Right kidney (tissue), 1 donor: ENCODE measurements around the gene SRRM2.

ENCODE experiments used
- DNase-seq: peaks from one replicate; pipeline ENCODE4 v3.0.0-alpha.2; 2016

The SRRM2 gene

DNA sequence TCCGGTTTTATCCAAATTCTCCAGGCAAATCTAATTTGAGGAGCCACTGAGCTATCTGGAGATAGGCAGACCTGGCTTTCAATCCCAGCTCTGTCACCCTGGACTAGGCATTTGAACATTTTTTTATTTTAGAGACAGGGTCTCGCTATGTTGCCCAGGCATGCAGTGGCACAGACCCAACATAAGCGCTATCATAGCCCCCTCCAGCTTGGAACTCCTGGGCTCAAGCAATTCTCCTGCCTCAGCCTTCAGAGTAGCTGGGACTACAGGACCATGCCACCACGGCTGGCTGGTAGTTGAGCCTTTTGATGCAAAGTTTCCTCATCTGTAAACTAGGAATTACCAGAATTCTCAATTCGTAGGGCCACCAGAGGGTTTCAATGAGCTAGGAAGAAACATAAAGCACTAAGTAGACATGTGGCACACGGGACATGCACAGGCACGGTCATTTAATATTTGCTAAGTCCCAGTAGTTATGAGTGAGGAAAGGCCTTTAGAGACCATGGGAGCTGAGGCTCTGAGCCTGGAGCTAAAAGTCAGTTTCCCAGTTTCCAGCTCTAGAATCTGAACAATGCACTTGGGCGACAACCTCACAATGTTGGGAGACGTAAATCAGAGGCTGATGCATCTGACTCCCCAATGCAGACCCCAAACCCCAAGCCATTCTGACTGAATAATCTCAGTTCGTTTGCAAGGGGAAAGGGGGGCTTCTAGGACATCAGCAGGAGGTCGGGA is 23.5 kb downstream of the SRRM2 start:
- no peak for DNase-seq

DNA sequence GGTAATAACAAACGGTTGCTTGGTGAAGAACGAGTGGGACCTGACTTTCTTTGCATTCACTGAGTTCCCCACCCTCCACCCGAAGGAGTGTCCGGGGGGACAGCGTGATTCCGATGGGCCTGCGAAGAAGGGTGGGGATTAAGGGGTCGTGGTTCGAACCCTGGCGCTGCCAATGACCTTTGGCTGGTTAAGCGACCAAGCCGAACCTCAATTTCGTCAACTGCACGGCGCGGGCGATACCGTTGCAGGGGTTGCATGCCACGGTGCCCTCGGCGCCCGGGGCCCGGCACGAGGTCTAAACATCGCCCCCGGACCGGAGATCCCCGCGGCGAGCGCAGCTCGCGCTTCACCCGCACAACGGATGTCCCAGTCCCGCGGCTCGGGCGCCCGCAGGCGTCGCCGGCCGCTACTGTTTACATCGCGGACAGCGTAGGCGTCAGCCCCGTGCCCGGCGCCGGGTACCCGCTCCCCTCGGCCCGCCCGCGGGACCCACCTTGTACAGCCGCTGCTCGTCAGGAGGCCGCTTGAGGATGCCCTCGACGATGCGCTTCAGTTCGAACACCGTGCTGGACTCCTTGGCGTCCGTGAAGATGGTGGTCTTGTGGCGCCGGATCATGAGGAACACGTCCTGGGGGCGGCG is 24.2 kb downstream of the SRRM2 start:
- peak; percentile 66 for DNase-seq

DNA sequence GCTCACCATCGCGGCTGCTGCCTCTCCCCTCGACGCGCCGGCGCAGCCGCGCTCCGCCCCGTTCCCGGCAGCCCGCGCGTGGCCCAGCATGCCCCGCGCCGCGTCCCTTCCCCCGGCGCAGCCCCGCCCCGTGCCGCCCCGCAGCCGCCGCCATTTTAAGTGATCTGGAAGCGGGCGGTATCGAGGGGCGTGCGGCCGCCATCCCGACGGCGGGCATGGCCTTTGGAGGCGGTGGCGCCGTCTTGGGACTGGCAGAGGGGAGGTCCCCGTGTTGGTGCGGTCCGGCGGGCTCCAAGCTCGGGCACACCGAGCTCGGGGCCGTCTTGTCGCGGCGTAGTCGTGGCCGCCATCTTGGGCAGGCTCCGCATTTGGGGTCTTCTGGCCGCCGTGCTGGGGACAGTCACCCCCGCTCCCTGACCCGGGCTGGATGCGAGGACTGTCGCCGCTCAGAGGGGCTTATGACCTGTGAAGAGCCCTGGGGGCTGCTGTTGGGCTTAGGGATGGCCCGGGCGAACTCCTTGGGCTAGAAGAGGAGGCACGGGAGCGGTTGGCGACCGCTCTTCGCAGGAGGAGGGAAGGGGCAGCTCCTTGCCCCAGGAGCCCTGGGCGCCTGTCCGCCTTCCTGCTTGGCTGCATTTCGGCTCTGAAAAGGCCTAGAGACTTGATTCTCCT is 24.9 kb downstream of the SRRM2 start, which contains the start of gene ELOB:
ELOB (minus strand) TSS at position 50 of the 672 bp plus-strand sequence; CDS start at position 9, 41 bp downstream.
- peak; percentile 99 for DNase-seq

DNA sequence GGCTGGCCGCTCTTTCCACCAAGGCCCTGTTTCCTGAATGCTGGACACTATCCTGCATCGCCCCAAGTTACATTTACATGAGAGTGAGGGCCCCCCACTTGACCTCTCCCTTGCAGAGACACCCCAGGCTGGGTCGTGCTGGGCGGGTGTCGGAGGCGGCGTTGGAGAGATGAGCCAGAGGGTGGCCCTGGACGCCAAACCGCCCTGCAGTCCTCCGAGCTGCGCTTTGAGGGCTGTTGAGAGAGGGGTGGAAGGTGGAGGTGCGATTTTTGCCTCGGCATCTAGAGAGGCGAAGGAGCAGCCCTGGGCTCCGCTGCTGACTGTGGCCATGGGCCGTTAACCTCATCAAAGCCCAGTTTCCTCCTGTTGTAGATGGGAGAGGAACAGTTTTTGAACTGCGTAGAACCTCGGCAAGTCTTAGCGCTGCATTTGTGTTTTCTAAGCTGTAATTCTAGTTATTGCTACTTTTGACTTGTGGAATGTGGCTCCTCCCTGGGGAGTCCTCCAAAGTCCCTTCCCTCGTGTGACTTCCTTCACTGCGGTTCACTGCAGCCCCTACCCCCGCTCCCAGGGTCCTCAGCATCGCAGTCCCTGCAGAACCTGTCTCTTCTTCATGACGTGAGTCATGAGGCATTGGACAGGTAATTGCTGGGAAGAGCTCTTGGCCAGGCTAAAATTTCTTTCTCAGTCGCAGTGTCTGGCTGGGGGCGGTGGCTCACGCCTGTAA is 25.6 kb downstream of the SRRM2 start:
- DNase-seq = no peak

DNA sequence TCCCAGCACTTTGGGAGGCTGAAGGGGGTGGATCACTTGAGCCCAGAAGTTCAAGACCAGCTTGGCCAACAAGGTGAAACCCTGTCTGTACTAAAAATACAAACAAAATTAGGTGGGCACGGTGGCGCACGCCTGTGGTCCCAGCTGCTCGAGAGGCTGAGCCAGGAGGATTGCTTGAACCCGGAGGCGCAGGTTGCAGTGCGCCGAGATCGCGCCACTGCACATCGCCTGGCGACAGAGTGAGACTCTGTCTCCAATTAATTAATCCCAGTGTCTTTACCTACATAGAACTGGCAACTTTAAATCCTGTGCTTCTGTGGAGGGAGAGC is 26.2 kb downstream of the SRRM2 start:
- DNase-seq = no peak

DNA sequence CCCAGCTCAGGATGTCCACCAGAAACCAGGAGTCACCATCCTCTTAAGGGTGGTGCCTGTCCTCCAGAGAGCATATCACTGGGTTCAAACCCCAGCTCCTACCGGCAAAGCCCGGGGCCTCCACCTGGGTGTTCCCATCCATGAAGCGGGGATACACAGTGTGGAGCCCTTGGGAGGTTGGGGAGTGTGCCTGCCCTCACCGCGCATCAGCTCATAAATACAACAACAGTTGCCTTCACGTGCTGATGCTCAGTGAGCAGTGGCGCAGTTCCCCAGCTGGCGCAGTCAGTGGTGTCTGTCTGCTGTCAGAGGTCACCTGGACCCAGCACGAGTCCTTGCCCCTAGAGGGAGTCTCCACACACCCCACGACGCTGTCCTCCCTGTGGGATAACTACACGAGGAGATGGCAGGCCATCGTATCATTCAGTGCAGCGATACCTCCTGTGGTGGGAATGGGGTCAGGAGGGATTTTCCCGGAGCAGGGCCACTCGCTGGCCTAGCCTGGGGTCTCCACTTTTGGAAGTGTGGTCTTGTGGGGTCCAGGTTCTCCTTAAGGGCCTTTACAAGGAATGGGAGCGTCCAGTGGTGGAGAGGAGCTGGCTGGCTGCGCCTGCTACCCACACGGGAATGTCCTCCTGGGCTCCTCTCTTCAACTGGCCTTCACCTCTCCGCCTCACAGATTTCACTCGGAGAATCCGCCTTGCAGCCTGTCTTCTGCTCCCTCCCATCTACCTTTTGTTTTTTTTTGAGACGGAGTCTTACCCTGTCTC is 26.9 kb downstream of the SRRM2 start:
- DNase-seq = no peak

DNA sequence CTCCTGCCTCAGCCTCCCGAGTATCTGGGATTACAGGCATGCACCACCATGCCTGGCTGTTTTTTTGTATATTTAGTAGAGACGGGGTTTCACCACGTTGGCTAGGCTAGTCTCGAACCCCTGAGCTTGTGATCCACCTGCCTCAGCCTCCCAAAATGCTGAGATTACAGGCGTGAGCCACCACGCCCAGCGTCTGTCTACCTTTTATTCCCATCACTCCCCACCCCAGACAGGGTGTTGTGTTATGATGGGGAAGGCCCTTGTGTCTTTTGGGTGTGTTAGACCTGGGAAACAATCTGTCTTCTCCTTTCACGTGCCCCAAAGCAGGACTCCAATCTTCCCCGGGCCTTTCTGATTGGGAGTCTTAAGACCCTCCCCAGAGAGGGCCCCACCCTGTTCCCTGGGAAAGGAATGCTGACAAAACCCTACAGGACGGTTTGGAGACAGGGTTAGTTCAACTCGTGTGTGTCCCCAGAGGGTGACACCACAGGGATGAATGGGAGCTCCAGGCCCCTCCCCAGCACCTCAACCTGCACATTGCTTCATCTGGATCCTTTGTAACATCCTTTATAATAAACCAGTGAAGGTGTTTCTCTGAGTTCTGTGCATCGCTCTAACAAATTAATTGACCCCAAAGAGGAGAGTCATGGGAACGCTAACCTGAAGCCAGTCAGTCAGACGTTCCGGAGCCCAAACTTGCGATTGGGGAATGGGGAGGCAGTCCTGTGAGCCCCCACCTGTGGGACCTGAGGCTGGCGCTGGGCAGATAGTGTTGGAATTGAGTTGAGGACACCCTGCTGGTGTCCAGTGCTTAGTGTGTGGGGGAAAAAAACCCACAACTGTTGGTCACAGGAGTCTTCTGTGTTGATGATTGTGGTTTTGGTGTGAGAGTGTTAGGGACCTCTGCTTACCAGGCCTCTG is 27.8 kb downstream of the SRRM2 start:
- no peak for DNase-seq

DNA sequence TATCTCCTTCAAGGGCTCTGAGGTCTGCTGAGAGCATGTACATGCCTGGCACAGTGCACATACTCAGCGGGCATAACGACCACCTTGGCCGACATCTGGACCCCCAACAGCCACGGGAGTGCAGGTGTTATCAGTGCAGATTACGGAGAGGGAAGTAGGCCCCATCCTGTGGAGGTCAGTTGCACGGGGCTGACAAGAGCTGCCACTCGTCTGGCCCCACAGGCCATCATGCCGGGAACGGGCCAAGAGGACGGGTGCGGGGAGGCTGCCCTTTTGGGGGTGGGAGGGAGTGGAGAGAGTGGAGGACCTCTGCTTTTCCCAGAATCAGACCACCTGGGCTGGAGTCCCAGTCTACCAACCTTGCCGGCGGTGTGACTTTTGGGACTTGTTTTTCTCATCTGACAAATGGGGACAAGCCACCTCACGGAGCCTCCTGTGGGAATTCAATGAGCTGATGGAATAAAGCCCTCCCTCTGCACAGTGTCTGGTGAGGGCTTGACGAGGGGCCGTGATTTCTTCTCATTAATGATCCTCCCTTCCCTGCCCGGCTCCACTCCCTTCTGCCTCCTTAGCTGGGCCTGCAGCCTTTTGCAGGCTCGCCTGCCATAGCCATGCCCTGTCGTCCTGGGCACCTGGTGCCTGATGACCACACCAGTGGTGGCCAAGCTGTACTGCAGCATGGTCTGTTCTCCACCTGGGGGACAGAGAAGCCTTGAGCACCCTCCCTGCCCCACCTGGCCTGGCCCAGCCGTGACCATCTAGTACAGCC is 30.3 kb downstream of the SRRM2 start:
- no peak for DNase-seq

GRCh38 chr16:2783581-2784357 is 31.3 kb downstream of the SRRM2 start:
- no peak for DNase-seq

- DNase-seq = no peak
Observed at GRCh38 chr16:2784358-2785100, 32.1 kb downstream of the SRRM2 start.

DNA sequence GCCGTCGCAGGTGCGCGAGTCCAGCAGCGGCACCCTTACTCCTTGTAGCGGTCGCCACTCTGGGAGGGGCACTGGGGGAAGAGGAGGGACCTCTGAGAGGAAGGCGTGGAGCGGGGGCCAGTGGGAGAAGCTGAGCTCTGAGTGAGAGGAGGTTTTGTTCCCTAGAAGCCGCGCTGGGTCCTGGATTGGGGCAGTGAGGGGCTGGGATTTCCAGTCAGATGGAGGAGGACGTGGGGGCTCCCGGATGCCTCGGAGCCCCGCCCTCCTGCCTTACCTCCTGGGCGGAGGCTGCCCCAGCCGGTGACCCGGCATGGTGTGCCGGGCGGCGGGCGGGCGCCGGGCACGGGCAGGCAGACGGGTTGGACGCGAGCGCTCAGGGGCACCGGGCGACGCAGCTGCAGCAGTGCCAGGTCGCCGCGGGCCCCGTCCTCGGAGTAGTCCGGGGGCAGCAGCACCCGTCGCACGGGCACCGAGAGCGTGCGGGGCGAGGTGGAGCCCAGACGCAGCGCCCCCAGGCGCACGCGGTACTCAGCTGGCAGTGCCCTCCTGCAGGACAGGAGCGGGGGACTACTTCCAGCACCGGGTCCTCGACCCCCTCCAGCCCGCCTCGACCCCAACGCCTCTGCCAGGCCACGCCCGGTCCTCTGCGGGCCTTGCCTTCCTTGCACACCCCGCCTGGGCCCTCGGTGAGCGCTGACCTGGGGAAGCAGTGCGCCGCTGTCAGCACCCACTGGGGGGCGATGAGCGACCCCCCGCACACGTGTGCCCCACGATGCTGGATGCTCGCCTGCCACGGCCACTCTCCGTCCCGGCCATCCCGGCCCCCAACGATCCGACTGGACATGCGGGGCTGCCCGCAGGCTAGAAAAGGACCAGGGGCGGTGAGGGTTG is 32.9 kb downstream of the SRRM2 start:
- peak; percentile 54 for DNase-seq

DNA sequence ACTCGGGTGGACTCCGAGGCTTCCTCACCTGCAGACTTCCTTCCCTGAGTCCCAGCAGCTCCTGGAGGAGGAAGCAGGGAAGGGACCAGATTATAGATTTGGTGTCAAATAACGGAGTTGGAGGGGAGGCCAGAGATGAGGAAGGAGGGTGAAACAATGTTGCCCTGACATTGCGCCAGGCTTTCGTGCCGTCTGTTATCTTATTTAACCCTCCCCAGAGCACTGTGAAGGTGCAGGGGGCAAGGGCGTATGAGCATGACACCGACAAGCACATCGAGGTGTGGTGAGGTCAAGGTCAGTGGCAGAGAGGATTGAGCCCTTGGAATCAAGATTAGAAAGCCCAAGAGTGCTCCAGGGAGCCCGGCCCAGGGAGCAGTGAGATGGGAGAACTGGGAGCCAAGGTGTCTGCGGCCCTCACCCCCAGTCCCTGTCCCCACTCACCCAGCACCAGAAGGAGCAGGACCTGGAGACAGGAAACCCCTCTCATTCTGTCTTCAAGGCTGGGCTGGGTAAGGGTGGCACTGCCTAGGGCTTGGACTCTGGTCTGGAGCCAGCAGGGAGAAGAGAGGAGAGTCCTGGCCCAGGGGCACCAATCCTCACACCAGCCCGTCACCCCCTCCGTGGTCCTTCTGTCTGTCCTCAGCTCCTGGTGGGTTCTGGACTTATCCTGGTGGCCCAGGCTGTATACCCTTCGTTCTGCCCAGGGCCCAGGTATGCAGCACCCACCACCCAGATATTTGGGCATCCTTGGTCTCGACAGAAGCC is 33.8 kb downstream of the SRRM2 start:
- no peak for DNase-seq

- no peak for DNase-seq
Observed at GRCh38 chr16:2786826-2787151, 34.4 kb downstream of the SRRM2 start.

DNA sequence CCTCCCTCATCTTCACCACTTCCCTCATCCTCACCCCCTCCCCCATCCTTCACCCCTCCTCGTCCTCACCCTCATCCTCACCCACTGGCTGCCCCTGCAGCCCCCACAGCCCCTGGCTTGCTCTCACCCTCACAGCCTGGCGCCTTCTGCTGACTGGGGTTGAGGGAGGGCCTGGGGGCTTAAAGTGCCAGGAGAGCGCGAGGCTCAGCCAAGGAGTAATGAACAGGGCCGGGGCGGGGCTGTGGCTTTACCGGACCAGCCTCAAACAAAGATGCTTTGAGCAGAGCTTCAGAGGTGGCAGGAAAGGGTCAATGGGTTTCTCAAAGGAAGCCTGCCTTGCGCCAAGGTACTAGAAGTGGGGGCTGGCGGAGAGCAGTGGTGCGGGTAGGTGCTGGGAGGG is 35.0 kb downstream of the SRRM2 start, which contains the start of gene PRSS33:
PRSS33 (minus strand) TSS at position 155 of the 400 bp plus-strand sequence. CDS start 1,013 bp downstream, outside the sequence.
- no peak for DNase-seq

- DNase-seq = no peak
Observed at GRCh38 chr16:2787961-2788360, 35.5 kb downstream of the SRRM2 start.

DNA sequence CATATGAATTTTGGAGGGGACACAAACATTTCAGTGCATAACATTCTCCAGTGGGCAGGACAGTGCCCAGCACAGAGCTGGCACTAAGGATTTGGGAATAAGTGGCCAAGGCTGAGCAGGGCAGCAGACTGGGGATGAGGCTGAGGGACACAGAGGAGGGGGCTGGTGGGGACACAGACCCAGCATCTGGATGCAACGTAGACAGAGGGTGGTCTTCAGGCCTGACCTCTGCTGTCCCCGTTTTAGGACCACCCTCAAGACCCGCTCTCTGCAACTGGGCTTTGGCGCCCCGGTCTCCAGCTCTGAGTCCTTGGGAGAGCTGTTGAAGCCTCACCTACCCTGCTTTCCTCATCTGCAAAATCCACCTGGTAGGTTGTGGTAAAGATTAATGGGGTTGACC is 38.2 kb downstream of the SRRM2 start:
- no peak for DNase-seq

DNA sequence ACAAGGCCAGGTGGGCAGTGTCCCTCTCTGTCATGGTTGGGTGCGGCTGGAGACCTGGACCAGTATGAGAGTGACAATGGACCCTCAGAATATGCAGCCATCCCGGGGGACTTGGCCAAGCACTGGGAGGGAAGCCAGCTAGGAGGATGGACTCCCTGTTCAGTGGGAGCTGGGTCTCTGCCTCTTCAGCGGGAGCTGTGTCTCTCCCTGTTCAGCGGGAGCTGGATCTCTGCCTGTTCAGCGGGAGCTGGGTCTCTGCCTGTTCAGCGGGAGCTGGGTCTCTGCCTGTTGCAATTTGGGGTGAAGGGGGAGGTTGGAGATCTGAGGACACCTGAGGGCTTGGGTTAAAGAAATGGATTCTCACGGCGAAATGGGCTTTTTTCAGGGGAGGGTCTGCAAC is 38.7 kb downstream of the SRRM2 start:
- DNase-seq = no peak
